Ishikawa (cell line): ENCODE results near the gene SRF.

Experiments used
- EP300 ChIP-seq: IDR thresholded peaks from 2 replicates; pipeline ENCODE4 v1.6.1; 2012; ENCODE audit warnings: borderline replicate concordance
- RAD21 ChIP-seq: IDR thresholded peaks from 2 replicates; pipeline ENCODE4 v1.6.1; 2012; ENCODE audit warnings: low read depth
- TAF1 ChIP-seq: IDR thresholded peaks from 2 replicates; pipeline ENCODE4 v1.6.1; 2012; ENCODE audit warnings: low read depth, mild to moderate bottlenecking
- TCF12 ChIP-seq: IDR thresholded peaks from 2 replicates; pipeline ENCODE4 v1.6.1; 2012; ENCODE audit warnings: low read depth
- TEAD4 ChIP-seq: IDR thresholded peaks from 2 replicates; pipeline ENCODE4 v1.6.1; 2012
- TF ChIP-seq, protein P1 (sequence below): IDR thresholded peaks from 2 replicates; pipeline ENCODE4 v1.6.1; 2012; ENCODE audit warnings: low read depth, mild to moderate bottlenecking

GRCh38 chr6:43211955-43212354 lies 40.9 kb downstream of the SRF start:
- TF ChIP-seq TEAD4 (no peak), RAD21 (no peak), TCF12 (no peak), TAF1 (no peak), EP300 (no peak)
- TF ChIP-seq, protein P1, sequence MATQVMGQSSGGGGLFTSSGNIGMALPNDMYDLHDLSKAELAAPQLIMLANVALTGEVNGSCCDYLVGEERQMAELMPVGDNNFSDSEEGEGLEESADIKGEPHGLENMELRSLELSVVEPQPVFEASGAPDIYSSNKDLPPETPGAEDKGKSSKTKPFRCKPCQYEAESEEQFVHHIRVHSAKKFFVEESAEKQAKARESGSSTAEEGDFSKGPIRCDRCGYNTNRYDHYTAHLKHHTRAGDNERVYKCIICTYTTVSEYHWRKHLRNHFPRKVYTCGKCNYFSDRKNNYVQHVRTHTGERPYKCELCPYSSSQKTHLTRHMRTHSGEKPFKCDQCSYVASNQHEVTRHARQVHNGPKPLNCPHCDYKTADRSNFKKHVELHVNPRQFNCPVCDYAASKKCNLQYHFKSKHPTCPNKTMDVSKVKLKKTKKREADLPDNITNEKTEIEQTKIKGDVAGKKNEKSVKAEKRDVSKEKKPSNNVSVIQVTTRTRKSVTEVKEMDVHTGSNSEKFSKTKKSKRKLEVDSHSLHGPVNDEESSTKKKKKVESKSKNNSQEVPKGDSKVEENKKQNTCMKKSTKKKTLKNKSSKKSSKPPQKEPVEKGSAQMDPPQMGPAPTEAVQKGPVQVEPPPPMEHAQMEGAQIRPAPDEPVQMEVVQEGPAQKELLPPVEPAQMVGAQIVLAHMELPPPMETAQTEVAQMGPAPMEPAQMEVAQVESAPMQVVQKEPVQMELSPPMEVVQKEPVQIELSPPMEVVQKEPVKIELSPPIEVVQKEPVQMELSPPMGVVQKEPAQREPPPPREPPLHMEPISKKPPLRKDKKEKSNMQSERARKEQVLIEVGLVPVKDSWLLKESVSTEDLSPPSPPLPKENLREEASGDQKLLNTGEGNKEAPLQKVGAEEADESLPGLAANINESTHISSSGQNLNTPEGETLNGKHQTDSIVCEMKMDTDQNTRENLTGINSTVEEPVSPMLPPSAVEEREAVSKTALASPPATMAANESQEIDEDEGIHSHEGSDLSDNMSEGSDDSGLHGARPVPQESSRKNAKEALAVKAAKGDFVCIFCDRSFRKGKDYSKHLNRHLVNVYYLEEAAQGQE = no peak
